HepG2 (cell line): ENCODE results near the gene PLIN1. TPM values are rescaled to one million over a fixed set of nuclear protein-coding genes. Genes with fewer than 3 reads are reported as not detected.

Experiments used
- ARID2 ChIP-seq: sonication (generic); formaldehyde crosslinking; IDR thresholded peaks from 2 replicates; pipeline ENCODE4 v1.8.1; 2022; ENCODE audit warnings: mild to moderate bottlenecking, missing genetic modification reagents, borderline replicate concordance
- CBFB ChIP-seq: sonication (generic); formaldehyde crosslinking; IDR thresholded peaks from 2 replicates; pipeline ENCODE4 v1.4.0; 2020; ENCODE audit warnings: missing genetic modification reagents
- CREM ChIP-seq, 2 experiments: sonication (generic) in 1 of 2; formaldehyde crosslinking in 1 of 2; IDR thresholded peaks; 2 replicates each; pipeline versions ENCODE4 v1.4.0 to v1.6.1; 2016 to 2020; ENCODE audit warnings: antibody characterized with exemption in 1 of 2, mild to moderate bottlenecking in 1 of 2, missing genetic modification reagents in 1 of 2
- ELF4 ChIP-seq: sonication (generic); formaldehyde crosslinking; IDR thresholded peaks from 2 replicates; pipeline ENCODE4 v1.5.0; 2020; ENCODE audit warnings: missing genetic modification reagents, mild to moderate bottlenecking, moderate library complexity, borderline replicate concordance
- FOXP1 ChIP-seq, 2 experiments: fragments of 450-650 bp in 1 of 2; IDR thresholded peaks; 2 replicates each; pipeline ENCODE4 v1.6.1; 2017 to 2018; ENCODE audit warnings: antibody characterized with exemption in 1 of 2
- GATAD1 ChIP-seq: IDR thresholded peaks from 2 replicates; pipeline ENCODE4 v1.6.1; 2016; ENCODE audit warnings: missing genetic modification reagents, missing compliant biosample characterization
- IRX3 ChIP-seq: sonication (generic); formaldehyde crosslinking; IDR thresholded peaks from 2 replicates; pipeline ENCODE4 v1.8.1; 2023; ENCODE audit warnings: mild to moderate bottlenecking, low read depth, missing genetic modification reagents, borderline replicate concordance
- JUND ChIP-seq: sonication (generic); formaldehyde crosslinking; IDR thresholded peaks from 2 replicates; pipeline ENCODE4 v1.8.0; 2022; ENCODE audit warnings: mild to moderate bottlenecking, missing genetic modification reagents
- MIER3 ChIP-seq: IDR thresholded peaks from 2 replicates; pipeline ENCODE4 v1.6.1; 2016; ENCODE audit warnings: missing compliant biosample characterization, borderline replicate concordance
- REXO4 ChIP-seq: sonication (generic); formaldehyde crosslinking; IDR thresholded peaks from 2 replicates; pipeline ENCODE4 v1.8.0; 2022; ENCODE audit warnings: missing genetic modification reagents, mild to moderate bottlenecking, borderline replicate concordance
- RFX3 ChIP-seq: IDR thresholded peaks from 2 replicates; pipeline ENCODE4 v1.6.1; 2016; ENCODE audit warnings: missing biosample characterization, missing genetic modification reagents
- RFX5 ChIP-seq: IDR thresholded peaks from 2 replicates; pipeline ENCODE4 v1.6.1; 2011; ENCODE audit warnings: low read depth, low read length, improper control_type of control experiment
- SMC3 ChIP-seq: IDR thresholded peaks from 2 replicates; pipeline ENCODE4 v1.6.1; 2011; ENCODE audit warnings: low read length, improper control_type of control experiment
- SNAPC2 ChIP-seq: sonication (generic); formaldehyde crosslinking; IDR thresholded peaks from 2 replicates; pipeline ENCODE4 v1.8.1; 2022; ENCODE audit warnings: mild to moderate bottlenecking, missing genetic modification reagents
- SP1 ChIP-seq, 2 experiments: fragments of 450-650 bp in 1 of 2; sonication (generic) in 1 of 2; formaldehyde crosslinking in 1 of 2; IDR thresholded peaks; 2 replicates each; pipeline versions ENCODE4 v1.4.0 to v1.6.1; 2016 to 2020; ENCODE audit warnings: missing genetic modification reagents in 1 of 2
- TAF1 ChIP-seq: sonication (generic); formaldehyde crosslinking; IDR thresholded peaks from 2 replicates; pipeline ENCODE4 v1.4.0; 2020; ENCODE audit warnings: missing genetic modification reagents
- TARDBP ChIP-seq: sonication (generic); formaldehyde crosslinking; IDR thresholded peaks from 2 replicates; pipeline ENCODE4 v1.8.0; 2022; ENCODE audit warnings: mild to moderate bottlenecking, missing genetic modification reagents
- WIZ ChIP-seq: sonication (generic); formaldehyde crosslinking; IDR thresholded peaks from 2 replicates; pipeline ENCODE4 v1.5.1; 2020; ENCODE audit warnings: mild to moderate bottlenecking, missing genetic modification reagents
- YEATS2 ChIP-seq: sonication (generic); formaldehyde crosslinking; IDR thresholded peaks from 2 replicates; pipeline ENCODE4 v1.4.0; 2020; ENCODE audit warnings: missing genetic modification reagents, borderline replicate concordance
- ZBTB42 ChIP-seq: sonication (generic); formaldehyde crosslinking; IDR thresholded peaks from 2 replicates; pipeline ENCODE4 v1.5.0; 2020; ENCODE audit warnings: mild to moderate bottlenecking, missing genetic modification reagents
- ZFP36L1 ChIP-seq: sonication (generic); formaldehyde crosslinking; IDR thresholded peaks from 2 replicates; pipeline ENCODE4 v1.8.0; 2022; ENCODE audit warnings: mild to moderate bottlenecking, missing genetic modification reagents, moderate library complexity
- ZMYM4 ChIP-seq: sonication (generic); formaldehyde crosslinking; IDR thresholded peaks from 2 replicates; pipeline ENCODE4 v1.8.1; 2023; ENCODE audit warnings: mild to moderate bottlenecking, missing genetic modification reagents
- ZNF143 ChIP-seq: sonication (generic); formaldehyde crosslinking; IDR thresholded peaks from 2 replicates; pipeline ENCODE4 v1.4.0; 2020; ENCODE audit warnings: missing genetic modification reagents
- ZNF235 ChIP-seq: sonication (generic); formaldehyde crosslinking; IDR thresholded peaks from 2 replicates; pipeline ENCODE4 v1.8.1; 2023; ENCODE audit warnings: mild to moderate bottlenecking, missing genetic modification reagents, borderline replicate concordance
- ZNF350 ChIP-seq: sonication (generic); formaldehyde crosslinking; IDR thresholded peaks from 2 replicates; pipeline ENCODE4 v1.4.0; 2020; ENCODE audit warnings: mild to moderate bottlenecking, low read depth, missing genetic modification reagents, borderline replicate concordance
- ZNF510 ChIP-seq: sonication (generic); formaldehyde crosslinking; IDR thresholded peaks from 2 replicates; pipeline ENCODE4 v1.4.0; 2020; ENCODE audit warnings: low read depth, mild to moderate bottlenecking, missing genetic modification reagents
- ZNF589 ChIP-seq: sonication (generic); formaldehyde crosslinking; conservative IDR thresholded peaks from 2 replicates; pipeline ENCODE4 v1.8.0; 2022; ENCODE audit warnings: mild to moderate bottlenecking, moderate library complexity, missing genetic modification reagents
- ZNF780A ChIP-seq: sonication (generic); formaldehyde crosslinking; IDR thresholded peaks from 2 replicates; pipeline ENCODE4 v1.8.0; 2022; ENCODE audit warnings: mild to moderate bottlenecking, missing genetic modification reagents, moderate library complexity
- polyA plus RNA-seq, 8 experiments: library from polyadenylated mRNA; depleted of rRNA in 3 of 8; stranded (reverse) in 7 of 8; unstranded in 1 of 8; fragments of >200 nt; fragmentation: Illumina TruSeq in 4 of 8; extraction: Trizol in 4 of 8; gene quantifications; 2 replicates each; pipeline versions ENCODE4 v1.2.1 to v1.2.3, GENCODE V29; 2011 to 2016; ENCODE audit warnings: low read depth in 4 of 8, missing spikeins in 1 of 8, mixed read lengths in 1 of 8; ENCODE audit not compliant: insufficient read depth in 1 of 8
- total RNA-seq, 5 experiments: library from RNA; depleted of rRNA; stranded (reverse); fragments of >200 nt; fragmentation: Illumina TruSeq; extraction: Trizol; gene quantifications; 2 replicates each; pipeline ENCODE4 v1.2.3, GENCODE V29; 2016; ENCODE audit warnings: low read depth in 1 of 5
- TF ChIP-seq, protein P1 (sequence below): IDR thresholded peaks from 2 replicates; pipeline ENCODE4 v1.6.1; 2016; ENCODE audit warnings: low read depth, control low read depth

The PLIN1 gene
- total and polyA plus RNA-seq, 2 of the 13 experiments (the other 11 are each of a cell fraction or from before 2014, with no cell fraction given): 0.74 to 1.2 TPM

DNA sequence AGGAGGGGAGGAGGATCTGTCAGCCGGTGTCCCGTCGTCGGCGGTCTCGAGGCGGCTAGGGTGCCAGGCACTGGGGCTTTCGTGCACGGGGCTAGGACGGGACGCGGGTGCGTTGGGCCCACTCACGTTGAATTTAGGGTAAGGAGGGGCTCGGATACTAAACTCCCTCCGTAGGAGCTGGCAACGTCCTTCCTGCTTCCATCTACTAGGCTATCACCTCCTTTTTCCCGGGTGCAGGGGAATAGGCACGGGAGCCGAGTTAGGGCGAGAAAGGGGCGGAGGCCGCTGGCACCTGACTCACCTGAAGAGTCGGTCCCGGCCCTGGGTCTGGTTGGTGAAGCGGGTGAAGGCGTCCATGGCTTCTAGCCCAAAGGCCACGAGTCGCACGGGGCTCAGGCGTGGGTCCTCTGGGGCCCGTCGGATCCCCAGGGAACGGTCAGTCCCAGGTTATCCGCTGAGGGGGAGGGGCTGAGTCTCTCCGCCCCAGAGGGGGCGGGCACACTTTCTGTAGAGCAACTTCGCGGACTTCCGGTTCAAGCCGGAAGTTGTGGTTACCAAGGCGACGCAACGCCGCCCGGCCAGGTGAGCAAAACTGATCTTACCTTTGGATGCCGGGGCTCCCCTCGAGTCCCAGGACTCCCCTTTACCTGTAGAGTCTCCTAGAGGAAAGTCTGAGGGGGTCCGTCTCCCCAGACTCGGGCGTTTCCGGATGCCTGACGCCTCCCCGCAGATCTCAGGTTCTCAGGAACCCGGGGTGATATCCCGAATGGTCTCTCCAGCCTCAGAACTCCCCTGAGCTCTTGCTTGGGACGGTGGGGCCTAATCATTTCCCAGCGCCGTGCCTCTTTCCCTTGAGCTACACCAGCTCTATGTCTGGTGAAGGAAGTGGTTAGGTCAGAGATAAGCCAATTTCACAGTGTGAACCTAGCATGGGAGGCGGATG, 11.4 kb upstream of the PLIN1 start, which contains the start of the genes PEX11A and WDR93 (continued):
- TF ChIP-seq RFX5 (peak; percentile 43; the same call in 1 of the 2 replicates), ZNF143 (no peak), SP1 (IDR thresholded peaks at IDR 0.05) (no peak), SP1 (CRISPR knock-in tag; IDR thresholded peaks at IDR 0.05) (peak; percentile 45; the same call in 1 of the 2 replicates), IRX3 (CRISPR knock-in tag) (no peak), TAF1 (CRISPR knock-in tag) (peak; percentile 46; the same call in 1 of the 2 replicates), CREM (IDR thresholded peaks at IDR 0.05) (peak; percentile 11; the same call in 1 of the 2 replicates), CREM (CRISPR knock-in tag; IDR thresholded peaks at IDR 0.05) (no peak), ZNF510 (no peak), ZMYM4 (peak; percentile 66; the same call in 1 of the 2 replicates), SMC3 (no peak), FOXP1 (IDR thresholded peaks at IDR 0.05) (no peak), FOXP1 (CRISPR knock-in tag; IDR thresholded peaks at IDR 0.05) (no peak), REXO4 (CRISPR knock-in tag) (peak; percentile 53; the same call in 1 of the 2 replicates), ZNF589 (CRISPR knock-in tag) (no peak), YEATS2 (CRISPR knock-in tag) (peak; percentile 64; the same call in 1 of the 2 replicates), ZNF780A (CRISPR knock-in tag) (no peak), ELF4 (CRISPR knock-in tag) (peak; percentile 63; the same call in 1 of the 2 replicates), ZFP36L1 (CRISPR knock-in tag) (no peak), GATAD1 (peak; percentile 62), ZNF350 (CRISPR knock-in tag) (peak; percentile 58; the same call in 1 of the 2 replicates), MIER3 (CRISPR knock-in tag) (peak; percentile 27; the same call in 1 of the 2 replicates), JUND (0 out of 2 replicates have a peak, but pooled peaks have one; percentile 27), ZNF235 (CRISPR knock-in tag) (peak; percentile 40; the same call in 1 of the 2 replicates), CBFB (no peak), ZBTB42 (CRISPR knock-in tag) (no peak), TARDBP (CRISPR knock-in tag) (0 out of 2 replicates have a peak, but pooled peaks have one; percentile 45), SNAPC2 (CRISPR knock-in tag) (no peak), RFX3 (CRISPR knock-in tag) (peak; percentile 98), WIZ (no peak), ARID2 (CRISPR knock-in tag) (0 out of 2 replicates have a peak, but pooled peaks have one; percentile 79)
- TF ChIP-seq, protein P1, sequence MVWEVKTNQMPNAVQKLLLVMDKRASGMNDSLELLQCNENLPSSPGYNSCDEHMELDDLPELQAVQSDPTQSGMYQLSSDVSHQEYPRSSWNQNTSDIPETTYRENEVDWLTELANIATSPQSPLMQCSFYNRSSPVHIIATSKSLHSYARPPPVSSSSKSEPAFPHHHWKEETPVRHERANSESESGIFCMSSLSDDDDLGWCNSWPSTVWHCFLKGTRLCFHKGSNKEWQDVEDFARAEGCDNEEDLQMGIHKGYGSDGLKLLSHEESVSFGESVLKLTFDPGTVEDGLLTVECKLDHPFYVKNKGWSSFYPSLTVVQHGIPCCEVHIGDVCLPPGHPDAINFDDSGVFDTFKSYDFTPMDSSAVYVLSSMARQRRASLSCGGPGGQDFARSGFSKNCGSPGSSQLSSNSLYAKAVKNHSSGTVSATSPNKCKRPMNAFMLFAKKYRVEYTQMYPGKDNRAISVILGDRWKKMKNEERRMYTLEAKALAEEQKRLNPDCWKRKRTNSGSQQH (CRISPR knock-in tag): peak; percentile 89
